T follicular helper cell (primary cell): Measurements from ENCODE around the gene UGT1A8.
"Not testable (repeated sequence)": the region's sequence is repeated elsewhere in the genome, so short reads cannot be mapped to it uniquely, and the experiment has no call there.

Experiments used
- DNase-seq: peaks from one replicate; pipeline ENCODE4 v3.0.0-alpha.2; 2020; ENCODE audit warnings: low read depth
- total RNA-seq, 2 experiments: gene quantifications; one replicate each; lab custom pipeline; 2026; lab: John Stamatoyannopoulos, UW

UGT1A8 gene
- 0 reads per million in 2 experiments for total RNA-seq

- not testable (repeated sequence) for DNase-seq
Measured at GRCh38 chr2:233617476-233617875, at the start of gene UGT1A8. Gene UGT1A8, plus strand, starts transcription at chr2:233617633. Its CDS starts 75 bp downstream, at chr2:233617708.

GRCh38 chr2:233571001-233571400 lies 46.4 kb upstream of the UGT1A8 start:
- DNase-seq = no peak

- DNase-seq = no peak
Measured at GRCh38 chr2:233571462-233571861, 46.0 kb upstream of the UGT1A8 start.

GRCh38 chr2:233572468-233572867 lies 45.0 kb upstream of the UGT1A8 start:
- no peak for DNase-seq

GRCh38 chr2:233577341-233577740 lies 40.1 kb upstream of the UGT1A8 start:
- not testable (repeated sequence) for DNase-seq

GRCh38 chr2:233583217-233583965 lies 34.0 kb upstream of the UGT1A8 start:
- not testable (repeated sequence) for DNase-seq

GRCh38 chr2:233584210-233584609 lies 33.2 kb upstream of the UGT1A8 start:
- DNase-seq = no peak

GRCh38 chr2:233588400-233588799 lies 29.0 kb upstream of the UGT1A8 start:
- no peak for DNase-seq

- not testable (repeated sequence) for DNase-seq
Measured at GRCh38 chr2:233592706-233593105, 24.7 kb upstream of the UGT1A8 start.

GRCh38 chr2:233593201-233593600 lies 24.2 kb upstream of the UGT1A8 start:
- no peak for DNase-seq

- DNase-seq = no peak
Measured at GRCh38 chr2:233597522-233597921, 19.9 kb upstream of the UGT1A8 start.

GRCh38 chr2:233598952-233599351 lies 18.5 kb upstream of the UGT1A8 start:
- no peak for DNase-seq

GRCh38 chr2:233600386-233600785 lies 17.0 kb upstream of the UGT1A8 start:
- no peak for DNase-seq

GRCh38 chr2:233602076-233602475 lies 15.4 kb upstream of the UGT1A8 start:
- DNase-seq = no peak

GRCh38 chr2:233603520-233603919 lies 13.9 kb upstream of the UGT1A8 start:
- DNase-seq = no peak

GRCh38 chr2:233604826-233605225 lies 12.6 kb upstream of the UGT1A8 start:
- no peak for DNase-seq

GRCh38 chr2:233605680-233606079 lies 11.8 kb upstream of the UGT1A8 start:
- DNase-seq = no peak

GRCh38 chr2:233611284-233611683 lies 6.1 kb upstream of the UGT1A8 start:
- DNase-seq = no peak

GRCh38 chr2:233620204-233620603 lies 2.8 kb downstream of the UGT1A8 start:
- no peak for DNase-seq

- not testable (repeated sequence) for DNase-seq
Measured at GRCh38 chr2:233621863-233622262, 4.4 kb downstream of the UGT1A8 start.

GRCh38 chr2:233627331-233628025 lies 10.0 kb downstream of the UGT1A8 start:
- no peak for DNase-seq

GRCh38 chr2:233636306-233636705 lies 18.9 kb downstream of the UGT1A8 start, which contains the start of gene UGT1A10:
Gene UGT1A10, plus strand, starts transcription at chr2:233636448. Its CDS starts 75 bp downstream, at chr2:233636523.
- not testable (repeated sequence) for DNase-seq

GRCh38 chr2:233638836-233639235 lies 21.4 kb downstream of the UGT1A8 start:
- no peak for DNase-seq
